GM12874 (cell line): ENCODE data around the gene DNASE1L1.

Experiments
- TF ChIP-seq, protein P1 (sequence below): IDR thresholded peaks from 2 replicates; pipeline ENCODE4 v1.5.1; 2011; ENCODE audit warnings: low read depth, mild to moderate bottlenecking, control low read depth, low read length, moderate library complexity; ENCODE audit not compliant: insufficient read depth

The DNASE1L1 gene

DNA sequence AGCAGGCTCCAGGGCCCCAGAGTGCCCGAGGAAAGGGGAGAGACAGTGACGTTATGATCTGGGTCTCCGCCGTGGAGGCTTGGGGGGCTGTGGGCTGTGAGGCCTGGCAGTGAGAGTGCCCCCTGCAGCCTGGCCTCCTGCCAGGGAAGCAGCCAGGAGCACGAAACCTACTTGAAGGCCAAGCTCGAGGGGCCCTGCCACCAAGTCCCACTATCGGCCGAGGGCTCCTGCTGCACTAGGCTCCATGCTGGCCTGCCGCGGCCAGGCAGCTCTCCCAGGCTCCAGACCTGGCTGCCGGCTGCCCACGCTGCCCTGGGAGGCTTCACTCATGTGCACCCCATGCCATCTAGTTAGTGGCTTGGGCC, 53.3 kb downstream of the DNASE1L1 start:
- TF ChIP-seq, protein P1, sequence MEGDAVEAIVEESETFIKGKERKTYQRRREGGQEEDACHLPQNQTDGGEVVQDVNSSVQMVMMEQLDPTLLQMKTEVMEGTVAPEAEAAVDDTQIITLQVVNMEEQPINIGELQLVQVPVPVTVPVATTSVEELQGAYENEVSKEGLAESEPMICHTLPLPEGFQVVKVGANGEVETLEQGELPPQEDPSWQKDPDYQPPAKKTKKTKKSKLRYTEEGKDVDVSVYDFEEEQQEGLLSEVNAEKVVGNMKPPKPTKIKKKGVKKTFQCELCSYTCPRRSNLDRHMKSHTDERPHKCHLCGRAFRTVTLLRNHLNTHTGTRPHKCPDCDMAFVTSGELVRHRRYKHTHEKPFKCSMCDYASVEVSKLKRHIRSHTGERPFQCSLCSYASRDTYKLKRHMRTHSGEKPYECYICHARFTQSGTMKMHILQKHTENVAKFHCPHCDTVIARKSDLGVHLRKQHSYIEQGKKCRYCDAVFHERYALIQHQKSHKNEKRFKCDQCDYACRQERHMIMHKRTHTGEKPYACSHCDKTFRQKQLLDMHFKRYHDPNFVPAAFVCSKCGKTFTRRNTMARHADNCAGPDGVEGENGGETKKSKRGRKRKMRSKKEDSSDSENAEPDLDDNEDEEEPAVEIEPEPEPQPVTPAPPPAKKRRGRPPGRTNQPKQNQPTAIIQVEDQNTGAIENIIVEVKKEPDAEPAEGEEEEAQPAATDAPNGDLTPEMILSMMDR, result no peak

DNA sequence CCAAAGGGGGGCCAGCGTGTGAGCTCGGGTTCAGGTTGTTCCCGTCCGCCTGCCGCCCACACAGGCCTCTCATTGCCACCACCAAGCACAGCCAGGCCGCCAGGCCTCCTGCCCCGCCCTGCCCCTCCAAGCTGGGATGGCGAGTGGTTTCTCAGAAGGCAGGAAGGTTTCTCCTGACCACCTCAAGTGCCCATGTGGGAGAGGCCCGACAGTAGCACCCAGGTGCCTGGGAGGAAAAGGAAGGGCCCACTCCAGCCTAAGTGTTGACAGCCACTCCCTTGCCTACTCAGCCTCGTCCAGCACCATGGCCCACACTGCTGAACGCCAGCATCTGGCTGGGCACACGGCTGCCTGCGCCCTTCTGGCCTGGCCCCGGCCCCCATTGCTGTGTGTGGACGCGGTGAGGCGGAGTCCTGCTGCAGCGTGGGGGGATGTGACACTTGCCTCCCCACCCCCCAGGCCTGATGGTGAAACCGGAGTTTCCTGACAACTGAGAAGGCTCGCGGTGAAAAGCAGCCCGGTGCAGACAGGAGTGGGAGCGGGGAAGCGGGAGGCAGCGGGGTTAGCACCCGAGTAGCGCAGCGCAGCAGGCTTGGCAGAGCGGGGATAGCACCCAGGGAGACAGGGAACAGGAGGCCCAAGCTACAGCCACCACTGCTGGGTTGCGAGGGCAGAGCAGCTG, 53.8 kb downstream of the DNASE1L1 start:
- TF ChIP-seq, protein P1, result no peak

DNA sequence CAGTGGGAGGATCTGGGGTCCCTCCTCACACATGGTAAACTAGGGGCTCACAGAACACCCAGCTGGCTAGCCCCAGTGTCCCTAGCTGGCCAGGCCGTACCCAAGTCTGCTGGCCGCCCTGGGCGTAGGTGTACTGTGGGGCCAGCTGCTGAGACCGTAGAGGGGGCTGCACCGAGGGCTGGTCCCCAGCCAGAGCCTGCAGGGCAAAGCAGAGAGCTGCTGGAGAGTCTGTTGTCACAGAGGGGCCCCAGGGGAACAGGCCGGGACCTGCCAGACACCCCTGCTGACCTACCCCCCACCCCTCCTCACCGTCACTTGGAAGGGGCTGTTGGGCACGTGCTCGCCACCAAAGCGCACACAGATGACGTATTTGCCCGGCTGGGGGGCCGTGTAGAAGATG, 54.5 kb downstream of the DNASE1L1 start:
- TF ChIP-seq, protein P1, result no peak

DNA sequence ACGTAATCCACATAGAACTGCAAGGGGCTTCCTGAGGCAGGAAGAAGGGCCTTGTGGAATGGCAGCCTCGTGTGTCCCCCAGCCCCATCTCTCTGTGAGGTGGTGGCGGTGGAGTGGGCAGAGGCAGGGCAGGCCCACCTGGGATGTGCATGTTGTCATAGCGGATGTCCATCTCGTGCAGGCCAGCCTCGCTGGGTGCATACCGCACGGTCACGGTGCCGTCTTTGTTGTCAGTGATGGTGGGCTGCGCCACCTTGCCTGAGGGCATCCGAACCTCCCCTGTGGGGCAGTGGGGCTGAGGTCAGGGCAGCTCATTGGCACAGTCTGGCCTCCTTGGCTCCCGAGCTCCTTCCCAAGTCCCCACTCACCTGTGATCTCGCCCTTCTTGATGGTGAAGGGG, 55.0 kb downstream of the DNASE1L1 start:
- TF ChIP-seq, protein P1, result no peak

DNA sequence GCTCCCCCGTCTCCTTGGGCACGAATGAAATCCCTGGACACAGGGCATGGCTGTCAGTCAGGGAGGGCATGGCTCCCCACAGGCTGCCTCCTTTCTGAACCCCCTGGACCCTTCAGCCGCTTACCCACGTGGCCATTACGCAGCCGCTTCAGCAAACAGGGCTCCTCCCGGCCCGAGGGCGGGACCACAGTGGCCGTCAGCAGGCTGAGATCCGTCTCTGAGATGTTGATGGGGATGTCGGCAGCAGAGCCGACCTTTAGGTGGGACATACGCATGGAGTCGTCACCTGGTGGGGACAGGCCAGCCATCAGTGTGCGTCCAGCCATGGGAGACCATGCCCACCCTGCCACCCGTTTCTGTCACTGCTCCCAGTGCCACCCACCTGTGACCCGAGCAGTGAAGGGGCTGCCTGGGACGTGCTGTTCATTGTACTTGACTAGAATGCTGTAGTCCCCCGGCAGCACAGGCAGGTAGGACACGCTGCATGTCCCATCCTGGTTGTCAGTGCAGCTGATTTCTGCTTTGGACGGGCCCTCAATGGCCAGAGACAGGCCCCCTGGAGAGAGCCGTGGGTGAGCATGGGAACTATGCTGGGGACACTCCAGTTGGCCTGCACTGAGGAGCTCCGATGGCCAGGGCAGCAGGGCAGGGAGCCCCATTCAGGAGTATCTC, 55.7 kb downstream of the DNASE1L1 start:
- TF ChIP-seq, protein P1, result no peak

DNA sequence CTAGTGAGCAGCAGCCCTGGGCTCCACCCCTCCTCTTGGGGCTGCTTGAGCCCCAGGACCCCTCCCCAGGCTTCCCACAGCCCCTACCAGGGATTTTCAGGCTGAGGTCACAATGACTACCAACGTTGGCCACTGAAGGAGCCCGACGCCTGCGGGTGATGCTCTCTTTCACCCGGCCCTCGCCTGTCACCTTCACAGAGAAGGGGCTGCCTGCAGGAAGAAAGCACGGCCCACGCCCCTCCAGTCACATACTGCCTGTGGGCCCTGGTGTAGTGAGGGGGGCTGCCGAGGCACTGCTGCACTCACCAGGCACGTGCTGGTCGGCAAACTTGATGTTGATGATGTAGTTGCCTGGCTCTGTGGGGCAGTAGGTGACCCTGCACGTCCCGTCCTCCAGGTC, 56.6 kb downstream of the DNASE1L1 start:
- TF ChIP-seq, protein P1, result no peak

DNA sequence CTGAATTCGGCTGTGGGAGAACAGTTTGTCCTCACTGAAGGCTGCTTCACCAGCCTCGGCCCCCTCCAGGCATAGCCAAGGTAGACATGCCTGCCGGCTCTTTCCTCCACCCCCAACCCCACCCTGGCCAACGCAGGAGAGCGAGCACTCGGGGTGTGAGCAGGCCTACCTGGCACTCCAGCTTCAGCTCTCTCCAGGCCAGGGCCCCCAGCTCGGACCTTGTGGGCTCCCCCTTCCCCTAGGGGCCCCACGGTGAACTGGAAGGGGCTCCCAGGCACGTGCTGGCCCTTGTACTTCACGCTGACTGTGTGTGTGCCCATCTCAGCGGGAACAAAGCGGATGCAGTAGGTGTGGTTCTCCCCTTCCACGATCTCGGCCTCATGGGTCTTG, 57.0 kb downstream of the DNASE1L1 start:
- TF ChIP-seq, protein P1, result no peak
